Large intestine (tissue), 3 donors: ENCODE results near the gene NUCB1. TPM values are rescaled to one million over a fixed set of nuclear protein-coding genes. Genes with fewer than 3 reads are reported as not detected.
"Not testable (repeated sequence)": the region's sequence is repeated elsewhere in the genome, so short reads cannot be mapped to it uniquely, and the experiment has no call there.

Experiments used
- DNase-seq, 2 donors: peaks; one replicate each; pipeline versions ENCODE4 v3.0.0 to v3.0.0-alpha.2; 2013
- H3K27ac ChIP-seq: one replicate; pipeline ENCODE4 v1.5.1; 2013; ENCODE audit warnings: low read length
- H3K27me3 ChIP-seq: 2 replicates; pipeline ENCODE4 v1.6.1; 2013; ENCODE audit warnings: low read length; ENCODE audit not compliant: control insufficient read depth, insufficient read depth
- H3K36me3 ChIP-seq: 2 replicates; pipeline ENCODE4 v1.6.1; 2013; ENCODE audit warnings: low read length; ENCODE audit not compliant: control insufficient read depth, insufficient read depth
- H3K4me1 ChIP-seq: one replicate; pipeline ENCODE4 v1.6.1; 2013; ENCODE audit warnings: low read length; ENCODE audit not compliant: control insufficient read depth, insufficient read depth
- H3K4me3 ChIP-seq: one replicate; pipeline ENCODE4 v1.5.1; 2013; ENCODE audit warnings: low read length
- H3K9me3 ChIP-seq: one replicate; pipeline ENCODE4 v1.6.1; 2013; ENCODE audit warnings: mild to moderate bottlenecking, low read depth, low read length, moderate library complexity; ENCODE audit not compliant: control insufficient read depth
- WGBS: methylation state at CpG from one replicate; pipeline ENCODE4 v1.1.5; 2013; ENCODE audit warnings: low lambda C conversion rate; ENCODE audit not compliant: insufficient coverage; 5-methylcytosine and 5-hydroxymethylcytosine counted together
- polyA plus RNA-seq: library from polyadenylated mRNA; unstranded; fragments of 120-200 nt; gene quantifications from one replicate; pipeline ENCODE4 v1.2.1, GENCODE V29; 2013

The NUCB1 gene
- polyA plus RNA-seq, 1 donor: 237 TPM

DNA sequence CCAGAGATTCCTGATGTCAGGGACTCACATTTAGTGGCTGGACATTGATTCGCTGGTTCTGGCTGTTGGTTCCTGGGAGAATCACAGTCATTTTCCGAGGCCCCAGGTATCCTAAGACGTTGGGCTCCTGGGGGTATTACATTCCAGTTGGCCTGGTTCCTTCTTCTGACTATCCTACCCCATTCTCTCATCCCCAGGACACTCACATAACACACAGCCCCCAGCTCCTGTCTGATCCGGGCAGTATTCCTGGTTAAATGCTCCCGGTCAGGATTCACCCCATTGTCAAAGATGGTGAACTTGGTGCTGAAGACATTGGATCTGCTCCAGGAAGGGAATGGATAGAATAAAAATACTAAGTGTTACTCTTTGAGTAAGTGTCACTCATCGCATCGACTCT, 16.4 kb upstream of the NUCB1 start:
- Histone ChIP-seq H3K27me3 (no peaks in the 10 kb centered on the region), H3K4me1 (peaks cover 4% of the 10 kb centered on the region), H3K9me3 (peaks cover 3% of the 10 kb centered on the region), H3K36me3 (peaks cover 3% of the 10 kb centered on the region), H3K27ac (no peak overlapping the region), H3K4me3 (no peak overlapping the region)
- no CpG with 5 or more reads among the region's 7 CpGs for WGBS
- no peak for DNase-seq

DNA sequence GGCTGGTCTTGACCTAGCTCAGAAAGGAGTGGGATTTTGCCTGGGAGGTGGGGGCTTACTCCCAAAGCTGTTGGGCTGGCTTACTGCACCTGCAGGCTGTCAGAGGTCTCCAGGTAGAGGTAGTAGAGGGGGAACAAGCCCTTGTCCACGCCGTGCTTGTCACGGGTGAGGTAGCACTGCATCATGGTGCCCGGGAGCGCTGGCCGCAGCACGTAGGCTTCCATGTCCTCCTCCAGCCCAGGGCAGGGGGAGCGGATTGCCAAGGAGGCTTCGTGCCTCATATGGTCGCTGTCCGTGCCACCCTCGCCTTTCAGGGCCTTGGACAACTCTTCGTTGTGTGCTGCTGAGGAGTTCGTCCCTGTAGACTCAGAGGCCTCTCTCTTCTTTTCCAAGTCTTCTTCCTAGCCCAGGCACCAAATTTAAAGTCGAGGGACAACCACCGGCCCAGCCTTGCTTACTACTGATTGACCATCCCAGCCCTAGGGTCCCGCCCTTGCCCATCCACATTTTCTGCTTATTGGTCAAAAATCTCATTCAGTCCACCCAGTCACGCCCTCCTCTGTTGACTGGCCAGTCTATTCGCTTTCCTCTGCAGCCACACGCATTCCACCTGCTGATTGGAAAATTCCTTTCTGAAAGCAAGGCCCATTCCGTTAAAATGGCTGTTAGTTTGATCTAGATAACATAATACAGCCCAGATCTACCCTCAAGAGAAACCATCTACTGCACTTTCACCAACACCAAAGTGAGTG, 12.1 kb upstream of the NUCB1 start:
- H3K36me3 ChIP-seq: no peaks in the 10 kb centered on the region
- no peak overlapping the region for H3K27ac ChIP-seq
- H3K27me3 ChIP-seq: no peaks in the 10 kb centered on the region
- no peak for DNase-seq
- H3K9me3 ChIP-seq: no peaks in the 10 kb centered on the region
- H3K4me3 ChIP-seq: no peak overlapping the region
- 76% methylated on average over 4 of the region's 21 CpGs for WGBS
- H3K4me1 ChIP-seq: peaks cover 4% of the 10 kb centered on the region

GRCh38 chr19:48889496-48889895, 10.6 kb upstream of the NUCB1 start:
- not testable (repeated sequence) for DNase-seq, H3K36me3 ChIP-seq, H3K4me1 ChIP-seq, H3K27me3 ChIP-seq, H3K27ac ChIP-seq, H3K9me3 ChIP-seq, H3K4me3 ChIP-seq
- no CpG with 5 or more reads among the region's 3 CpGs for WGBS

DNA sequence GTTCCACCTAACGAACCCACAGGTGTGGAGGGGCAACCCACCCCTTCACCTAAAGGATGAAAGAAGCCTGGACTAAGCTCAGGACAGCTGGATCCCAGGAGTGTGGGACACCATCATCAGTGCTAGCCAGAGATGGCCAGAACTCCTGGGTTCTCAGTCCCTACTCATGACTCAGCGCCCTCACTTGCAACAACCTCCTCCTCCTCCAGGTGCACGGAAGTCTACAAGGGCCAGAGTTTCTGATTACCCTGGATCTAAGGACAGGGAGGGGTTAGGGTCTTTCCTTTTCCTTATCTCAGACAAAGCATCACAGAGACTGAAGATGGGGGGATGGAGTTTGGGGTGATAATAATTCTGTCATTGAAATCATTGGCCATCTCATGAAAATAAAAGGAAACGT, 9.6 kb upstream of the NUCB1 start:
- Histone ChIP-seq H3K27me3 (peaks cover 2% of the 10 kb centered on the region), H3K4me1 (peaks cover 4% of the 10 kb centered on the region), H3K36me3 (no peaks in the 10 kb centered on the region), H3K4me3 (no peak overlapping the region), H3K27ac (no peak overlapping the region), H3K9me3 (no peaks in the 10 kb centered on the region)
- WGBS: no CpG with 5 or more reads among the region's 4 CpGs
- no peak for DNase-seq

- H3K9me3 ChIP-seq: no peaks in the 10 kb centered on the region
- H3K27ac ChIP-seq: no peak overlapping the region
- H3K27me3 ChIP-seq: peaks cover 2% of the 10 kb centered on the region
- WGBS: no CpG with 5 or more reads among the region's 21 CpGs
- H3K4me1 ChIP-seq: peaks cover 11% of the 10 kb centered on the region
- H3K4me3 ChIP-seq: no peak overlapping the region
- no peak for DNase-seq
- no peaks in the 10 kb centered on the region for H3K36me3 ChIP-seq
Measured at GRCh38 chr19:48895226-48895625, 4.9 kb upstream of the NUCB1 start.

GRCh38 chr19:48896191-48896720, 3.9 kb upstream of the NUCB1 start:
- WGBS: no CpG with 5 or more reads among the region's 25 CpGs
- peaks cover 11% of the 10 kb centered on the region for H3K4me1 ChIP-seq
- peak overlapping the region; percentile 31 for H3K4me3 ChIP-seq
- no peaks in the 10 kb centered on the region for H3K9me3 ChIP-seq
- H3K36me3 ChIP-seq: no peaks in the 10 kb centered on the region
- H3K27me3 ChIP-seq: peaks cover 2% of the 10 kb centered on the region
- H3K27ac ChIP-seq: no peak overlapping the region
- DNase-seq: peak in 1 of 2 donors; percentile 47

DNA sequence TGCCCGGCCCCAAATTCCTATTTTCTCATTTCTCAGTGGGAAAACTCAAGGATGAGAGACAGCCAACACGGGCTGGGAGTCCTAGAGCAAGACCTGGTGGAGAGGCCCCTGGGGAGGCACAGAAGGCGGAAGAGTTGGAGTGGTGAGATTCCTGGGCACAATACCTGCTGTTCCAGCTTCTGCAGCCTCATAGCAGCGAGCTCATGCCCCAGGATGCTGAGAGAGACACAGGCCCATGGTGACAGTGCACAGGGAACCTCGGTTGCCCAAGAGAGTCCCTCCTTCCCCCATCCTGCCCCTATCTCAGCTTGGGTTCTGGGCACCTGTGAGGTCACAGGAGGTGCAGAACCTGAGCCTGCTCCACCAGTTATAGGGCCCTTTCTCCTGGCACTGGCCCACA, 2.9 kb upstream of the NUCB1 start:
- Histone ChIP-seq H3K4me1 (peaks cover 8% of the 10 kb centered on the region), H3K9me3 (no peaks in the 10 kb centered on the region), H3K27ac (no peak overlapping the region), H3K36me3 (peaks cover 3% of the 10 kb centered on the region), H3K4me3 (no peak overlapping the region), H3K27me3 (peaks cover 2% of the 10 kb centered on the region)
- DNase-seq: no peak
- no CpG with 5 or more reads among the region's 5 CpGs for WGBS

DNA sequence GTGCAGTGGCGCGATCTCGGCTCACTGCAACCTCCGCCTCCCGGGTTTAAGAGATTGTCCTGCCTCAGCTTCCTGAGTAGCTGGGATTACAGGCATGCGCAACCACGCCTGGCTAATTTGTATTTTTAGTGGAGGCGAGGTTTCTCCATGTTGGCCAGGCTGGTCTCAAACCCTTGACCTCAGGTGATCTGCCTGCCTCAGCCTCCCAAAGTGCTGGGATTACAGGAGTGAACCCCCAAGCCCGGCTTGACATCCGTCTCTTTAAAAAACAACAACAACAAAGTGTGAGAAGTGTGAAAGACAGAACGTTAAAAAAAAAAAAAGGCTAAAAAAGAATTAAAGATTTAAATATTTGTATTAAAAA, 744 bp upstream of the NUCB1 start:
- H3K27me3 ChIP-seq, DNase-seq, H3K9me3 ChIP-seq, H3K4me1 ChIP-seq: not testable (repeated sequence)
- peak overlapping the region; percentile 73 for H3K4me3 ChIP-seq
- WGBS: 40% methylated on average over 2 of the region's 11 CpGs
- peak overlapping the region; percentile 85 for H3K27ac ChIP-seq
- H3K36me3 ChIP-seq: peaks cover 10% of the 10 kb centered on the region

- peaks cover 7% of the 10 kb centered on the region for H3K4me1 ChIP-seq
- no peaks in the 10 kb centered on the region for H3K9me3 ChIP-seq
- DNase-seq: peak in 1 of 2 donors; percentile 51
- peak overlapping the region; percentile 73 for H3K4me3 ChIP-seq
- H3K36me3 ChIP-seq: peaks cover 23% of the 10 kb centered on the region
- no peaks in the 10 kb centered on the region for H3K27me3 ChIP-seq
- no CpG with 5 or more reads among the region's 24 CpGs for WGBS
- H3K27ac ChIP-seq: peak overlapping the region; percentile 85
Measured at GRCh38 chr19:48900477-48901406, 630 bp downstream of the NUCB1 start.

GRCh38 chr19:48902291-48902690, 2.2 kb downstream of the NUCB1 start:
- H3K4me3 ChIP-seq, DNase-seq, H3K27me3 ChIP-seq, H3K9me3 ChIP-seq, H3K27ac ChIP-seq, H3K4me1 ChIP-seq: not testable (repeated sequence)
- WGBS: no CpG with 5 or more reads among the region's 7 CpGs
- H3K36me3 ChIP-seq: peaks cover 34% of the 10 kb centered on the region
